GM23338 (cell line): ENCODE measurements around the gene NCK2. TPM values are rescaled to one million over a fixed set of nuclear protein-coding genes. Genes with fewer than 3 reads are reported as not detected.

ENCODE experiments used
- ATAC-seq: fragments of 200-7000 bp; cut with Tn5 transposase; 3 replicates; pipeline ENCODE4 v1.9.1; 2020
- DNase-seq: peaks from one replicate; pipeline ENCODE4 v3.0.0-alpha.2; 2015; ENCODE audit warnings: low spot score
- H2AFZ ChIP-seq: fragments of 200-600 bp; sonication (generic); 2 replicates; pipeline ENCODE4 v1.8.0; 2016; ENCODE audit warnings: antibody characterized with exemption, mild to moderate bottlenecking, moderate library complexity
- H3F3A ChIP-seq: fragments of 200-600 bp; sonication (generic); replicated peaks from 2 replicates; pipeline ENCODE4 v1.8.0; 2017; ENCODE audit warnings: antibody characterized with exemption, mixed run types, low read depth
- H3K27ac ChIP-seq: fragments of 200-600 bp; sonication (generic); 2 replicates; pipeline ENCODE4 v1.6.1; 2016; ENCODE audit warnings: low read depth
- H3K27me3 ChIP-seq: fragments of 200-600 bp; sonication (generic); 2 replicates; pipeline ENCODE4 v1.8.0; 2016; ENCODE audit warnings: mild to moderate bottlenecking, mixed run types, moderate library complexity; ENCODE audit not compliant: insufficient read depth
- H3K36me3 ChIP-seq: fragments of 200-600 bp; sonication (generic); 2 replicates; pipeline ENCODE4 v1.8.0; 2016; ENCODE audit warnings: mild to moderate bottlenecking; ENCODE audit not compliant: insufficient read depth
- H3K4me1 ChIP-seq: fragments of 200-600 bp; sonication (generic); 2 replicates; pipeline ENCODE4 v1.8.0; 2016; ENCODE audit warnings: mild to moderate bottlenecking, moderate library complexity; ENCODE audit not compliant: insufficient read depth
- H3K4me2 ChIP-seq: fragments of 200-600 bp; sonication (generic); 2 replicates; pipeline ENCODE4 v1.7.1; 2017; ENCODE audit warnings: mixed run types
- H3K4me3 ChIP-seq: fragments of 200-600 bp; sonication (generic); 2 replicates; pipeline ENCODE4 v1.6.1; 2016; ENCODE audit warnings: mixed run types
- H3K79me2 ChIP-seq: fragments of 200-600 bp; sonication (generic); replicated peaks from 2 replicates; pipeline ENCODE4 v1.8.0; 2017; ENCODE audit warnings: mild to moderate bottlenecking; ENCODE audit not compliant: insufficient read depth
- H3K9me2 ChIP-seq: fragments of 200-600 bp; sonication (generic); 2 replicates; pipeline ENCODE4 v1.8.0; 2017; ENCODE audit not compliant: insufficient read depth
- H4K20me1 ChIP-seq: fragments of 200-600 bp; sonication (generic); replicated peaks from 2 replicates; pipeline ENCODE4 v1.8.0; 2017; ENCODE audit warnings: mild to moderate bottlenecking; ENCODE audit not compliant: insufficient read depth
- H3K27ac Mint-ChIP-seq: 2 replicates; pipeline ENCODE4 v1.8.0; 2020; ENCODE audit warnings: inconsistent platforms, mild to moderate bottlenecking, moderate library complexity, mixed read lengths
- H3K27me3 Mint-ChIP-seq: 3 replicates; pipeline ENCODE4 v1.8.0; 2022; ENCODE audit warnings: low read depth, mild to moderate bottlenecking, moderate library complexity, mixed read lengths, inconsistent platforms; ENCODE audit not compliant: insufficient read depth, poor library complexity
- H3K36me3 Mint-ChIP-seq: 3 replicates; pipeline ENCODE4 v1.8.0; 2021; ENCODE audit warnings: low read depth, mild to moderate bottlenecking, inconsistent platforms, moderate library complexity, mixed read lengths
- H3K4me1 Mint-ChIP-seq: 3 replicates; pipeline ENCODE4 v1.8.0; 2020; ENCODE audit warnings: mild to moderate bottlenecking, inconsistent platforms, mixed read lengths
- H3K4me3 Mint-ChIP-seq: 3 replicates; pipeline ENCODE4 v1.8.0; 2021; ENCODE audit warnings: moderate library complexity, mild to moderate bottlenecking, inconsistent platforms, mixed read lengths
- H3K9me3 Mint-ChIP-seq: 3 replicates; pipeline ENCODE4 v1.8.0; 2020; ENCODE audit warnings: moderate library complexity, mild to moderate bottlenecking, inconsistent platforms, mixed read lengths
- EZH2 ChIP-seq: fragments of 200-600 bp; sonication (generic); IDR thresholded peaks from one replicate; pipeline ENCODE4 v1.8.0; 2017; ENCODE audit warnings: antibody characterized with exemption, mild to moderate bottlenecking, low read depth; ENCODE audit not compliant: unreplicated experiment
- EZH2phosphoT487 ChIP-seq: fragments of 200-600 bp; sonication (generic); IDR thresholded peaks from one replicate; pipeline ENCODE4 v1.8.1; 2018; ENCODE audit warnings: antibody characterized with exemption; ENCODE audit not compliant: unreplicated experiment
- JUNB ChIP-seq: IDR thresholded peaks from one replicate; pipeline ENCODE4 v1.6.1; 2016; ENCODE audit warnings: antibody characterized with exemption; ENCODE audit not compliant: unreplicated experiment
- NANOG ChIP-seq: IDR thresholded peaks from 2 replicates; pipeline ENCODE4 v1.6.1; 2016; ENCODE audit warnings: antibody characterized with exemption, borderline replicate concordance
- POLR2AphosphoS5 ChIP-seq: IDR thresholded peaks from 2 replicates; pipeline ENCODE4 v1.6.1; 2016; ENCODE audit warnings: antibody characterized with exemption, low read depth
- ZNF114 ChIP-seq: fragments of 250-450 bp; sonication (Bioruptor Pico); IDR thresholded peaks from 2 replicates; pipeline ENCODE4 v1.5.0; 2020; ENCODE audit warnings: mild to moderate bottlenecking, moderate library complexity
- ZNF331 ChIP-seq: fragments of 250-450 bp; sonication (Bioruptor Pico); IDR thresholded peaks from 2 replicates; pipeline ENCODE4 v1.5.0; 2020; ENCODE audit warnings: low read depth, mild to moderate bottlenecking, moderate library complexity
- polyA plus RNA-seq: library from polyadenylated mRNA; unstranded; fragments of >200 nt; fragmentation: Nextera tagmentation; extraction: Ambion mirVana; gene quantifications from 2 replicates; pipeline ENCODE4 v1.2.1, GENCODE V29; 2016
- total RNA-seq: library from RNA; depleted of rRNA; stranded (reverse); fragments of >200 nt; shearing (Covaris generic); gene quantifications from 2 replicates; pipeline ENCODE4 v1.2.3, GENCODE V29; 2014
- TF ChIP-seq, protein P1 (sequence below): IDR thresholded peaks from 2 replicates; pipeline ENCODE4 v1.6.1; 2016; ENCODE audit warnings: antibody characterized with exemption
- TF ChIP-seq, protein P2 (sequence below): IDR thresholded peaks from one replicate; pipeline ENCODE4 v1.6.1; 2018; ENCODE audit warnings: antibody characterized with exemption; ENCODE audit not compliant: unreplicated experiment
- TF ChIP-seq, protein P3 (sequence below): fragments of 250-450 bp; sonication (Bioruptor Pico); IDR thresholded peaks from 2 replicates; pipeline ENCODE4 v1.5.0; 2020; ENCODE audit warnings: mild to moderate bottlenecking, moderate library complexity

NCK2 gene
- total and polyA plus RNA-seq, 2 experiments from 2014 or later, result 26.9 to 59.9 TPM

DNA sequence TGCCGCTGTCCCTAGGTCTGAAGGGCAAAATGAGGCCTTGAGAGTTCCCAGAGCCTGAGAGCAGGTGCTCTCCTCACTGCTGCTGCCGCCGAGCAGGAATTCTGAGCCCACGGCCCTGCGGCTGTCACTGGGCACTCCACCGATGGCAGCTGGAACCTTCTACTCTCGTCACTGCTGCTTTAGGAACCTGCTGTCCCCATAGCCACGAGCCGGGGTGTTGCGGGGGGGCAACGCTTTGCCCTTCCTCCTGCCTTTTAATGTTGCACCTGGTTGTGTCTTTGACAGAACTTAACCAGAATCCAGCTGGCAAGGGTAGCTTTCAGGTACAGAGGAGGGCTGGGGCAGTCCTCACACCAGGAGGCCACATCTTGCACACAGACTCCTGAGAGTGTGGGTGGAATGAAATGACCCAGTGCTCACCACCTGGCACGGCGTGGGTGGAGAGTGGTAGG is 32.3 kb downstream of the NCK2 start:
- Mint-ChIP-seq H3K36me3 (no peaks in the 10 kb centered on the region; the same call in 2 of the 3 replicates), H3K4me1 (peaks cover 82% of the 10 kb centered on the region), H3K4me3 (no peak overlapping the region), H3K27ac (no peak overlapping the region), H3K9me3 (no peaks in the 10 kb centered on the region; the same call in 2 of the 3 replicates), H3K27me3 (peaks cover 11% of the 10 kb centered on the region)
- no peak overlapping the region for H3K4me3 ChIP-seq
- peaks cover 98% of the 10 kb centered on the region for H3K79me2 ChIP-seq
- peaks cover 51% of the 10 kb centered on the region for H4K20me1 ChIP-seq
- peaks cover 27% of the 10 kb centered on the region for H3K4me1 ChIP-seq
- H2AFZ ChIP-seq, result no peak overlapping the region
- no peaks in the 10 kb centered on the region for H3F3A ChIP-seq
- no peaks in the 10 kb centered on the region for H3K9me2 ChIP-seq
- H3K27ac ChIP-seq, result no peak overlapping the region
- H3K27me3 ChIP-seq, result no peaks in the 10 kb centered on the region
- H3K36me3 ChIP-seq, result no peaks in the 10 kb centered on the region
- ATAC-seq (no peak), DNase-seq (no peak)
- TF ChIP-seq ZNF331 (no peak), ZNF114 (CRISPR knock-in tag) (no peak), EZH2phosphoT487 (no peak), POLR2AphosphoS5 (no peak), EZH2 (no peak)
- TF ChIP-seq, protein P1, sequence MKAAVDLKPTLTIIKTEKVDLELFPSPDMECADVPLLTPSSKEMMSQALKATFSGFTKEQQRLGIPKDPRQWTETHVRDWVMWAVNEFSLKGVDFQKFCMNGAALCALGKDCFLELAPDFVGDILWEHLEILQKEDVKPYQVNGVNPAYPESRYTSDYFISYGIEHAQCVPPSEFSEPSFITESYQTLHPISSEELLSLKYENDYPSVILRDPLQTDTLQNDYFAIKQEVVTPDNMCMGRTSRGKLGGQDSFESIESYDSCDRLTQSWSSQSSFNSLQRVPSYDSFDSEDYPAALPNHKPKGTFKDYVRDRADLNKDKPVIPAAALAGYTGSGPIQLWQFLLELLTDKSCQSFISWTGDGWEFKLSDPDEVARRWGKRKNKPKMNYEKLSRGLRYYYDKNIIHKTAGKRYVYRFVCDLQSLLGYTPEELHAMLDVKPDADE, result no peak
- H3K4me2 ChIP-seq, result no peak overlapping the region

DNA sequence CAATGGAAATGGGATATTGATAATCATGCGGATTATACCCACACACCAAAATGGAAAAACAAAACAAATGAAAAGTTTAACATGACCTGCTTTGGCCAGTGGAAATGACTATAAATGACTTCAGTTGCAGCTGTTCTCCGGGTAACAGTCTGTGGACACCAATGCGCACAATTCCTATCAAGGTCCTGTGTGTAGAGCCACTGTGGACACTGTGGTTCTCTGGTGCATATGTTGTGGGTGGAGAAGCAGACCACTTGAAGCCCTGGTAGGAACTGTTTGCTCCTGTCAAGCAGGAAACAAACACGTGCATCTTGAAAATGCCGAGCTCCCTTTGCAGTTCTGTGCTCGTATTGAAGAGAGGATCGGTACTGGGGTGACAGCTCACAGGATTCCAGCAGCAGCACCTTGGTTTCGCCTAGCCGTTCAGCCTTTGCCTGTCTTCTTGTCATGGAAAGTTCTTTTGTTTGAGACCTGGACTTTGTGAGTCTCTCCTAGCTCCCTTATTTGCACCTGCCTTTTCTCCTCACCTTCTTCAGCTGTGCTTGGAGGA is 32.9 kb downstream of the NCK2 start:
- no peaks in the 10 kb centered on the region for H3K9me2 ChIP-seq
- H4K20me1 ChIP-seq, result peaks cover 49% of the 10 kb centered on the region
- H2AFZ ChIP-seq, result no peak overlapping the region
- Mint-ChIP-seq H3K4me3 (no peak overlapping the region), H3K27ac (no peak overlapping the region), H3K9me3 (no peaks in the 10 kb centered on the region; the same call in 2 of the 3 replicates), H3K36me3 (no peaks in the 10 kb centered on the region; the same call in 2 of the 3 replicates), H3K27me3 (peaks cover 9% of the 10 kb centered on the region), H3K4me1 (peaks cover 82% of the 10 kb centered on the region)
- H3K27me3 ChIP-seq, result no peaks in the 10 kb centered on the region
- no peaks in the 10 kb centered on the region for H3F3A ChIP-seq
- H3K4me2 ChIP-seq, result no peak overlapping the region
- peaks cover 96% of the 10 kb centered on the region for H3K79me2 ChIP-seq
- no peak for DNase-seq
- ATAC-seq, result 0 out of 3 replicates have a peak, but pooled peaks have one; percentile 10
- H3K4me3 ChIP-seq, result no peak overlapping the region
- no peaks in the 10 kb centered on the region for H3K36me3 ChIP-seq
- no peak overlapping the region for H3K27ac ChIP-seq
- peaks cover 21% of the 10 kb centered on the region for H3K4me1 ChIP-seq
- TF ChIP-seq, protein P2, sequence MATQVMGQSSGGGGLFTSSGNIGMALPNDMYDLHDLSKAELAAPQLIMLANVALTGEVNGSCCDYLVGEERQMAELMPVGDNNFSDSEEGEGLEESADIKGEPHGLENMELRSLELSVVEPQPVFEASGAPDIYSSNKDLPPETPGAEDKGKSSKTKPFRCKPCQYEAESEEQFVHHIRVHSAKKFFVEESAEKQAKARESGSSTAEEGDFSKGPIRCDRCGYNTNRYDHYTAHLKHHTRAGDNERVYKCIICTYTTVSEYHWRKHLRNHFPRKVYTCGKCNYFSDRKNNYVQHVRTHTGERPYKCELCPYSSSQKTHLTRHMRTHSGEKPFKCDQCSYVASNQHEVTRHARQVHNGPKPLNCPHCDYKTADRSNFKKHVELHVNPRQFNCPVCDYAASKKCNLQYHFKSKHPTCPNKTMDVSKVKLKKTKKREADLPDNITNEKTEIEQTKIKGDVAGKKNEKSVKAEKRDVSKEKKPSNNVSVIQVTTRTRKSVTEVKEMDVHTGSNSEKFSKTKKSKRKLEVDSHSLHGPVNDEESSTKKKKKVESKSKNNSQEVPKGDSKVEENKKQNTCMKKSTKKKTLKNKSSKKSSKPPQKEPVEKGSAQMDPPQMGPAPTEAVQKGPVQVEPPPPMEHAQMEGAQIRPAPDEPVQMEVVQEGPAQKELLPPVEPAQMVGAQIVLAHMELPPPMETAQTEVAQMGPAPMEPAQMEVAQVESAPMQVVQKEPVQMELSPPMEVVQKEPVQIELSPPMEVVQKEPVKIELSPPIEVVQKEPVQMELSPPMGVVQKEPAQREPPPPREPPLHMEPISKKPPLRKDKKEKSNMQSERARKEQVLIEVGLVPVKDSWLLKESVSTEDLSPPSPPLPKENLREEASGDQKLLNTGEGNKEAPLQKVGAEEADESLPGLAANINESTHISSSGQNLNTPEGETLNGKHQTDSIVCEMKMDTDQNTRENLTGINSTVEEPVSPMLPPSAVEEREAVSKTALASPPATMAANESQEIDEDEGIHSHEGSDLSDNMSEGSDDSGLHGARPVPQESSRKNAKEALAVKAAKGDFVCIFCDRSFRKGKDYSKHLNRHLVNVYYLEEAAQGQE, result no peak
- TF ChIP-seq, protein P3, sequence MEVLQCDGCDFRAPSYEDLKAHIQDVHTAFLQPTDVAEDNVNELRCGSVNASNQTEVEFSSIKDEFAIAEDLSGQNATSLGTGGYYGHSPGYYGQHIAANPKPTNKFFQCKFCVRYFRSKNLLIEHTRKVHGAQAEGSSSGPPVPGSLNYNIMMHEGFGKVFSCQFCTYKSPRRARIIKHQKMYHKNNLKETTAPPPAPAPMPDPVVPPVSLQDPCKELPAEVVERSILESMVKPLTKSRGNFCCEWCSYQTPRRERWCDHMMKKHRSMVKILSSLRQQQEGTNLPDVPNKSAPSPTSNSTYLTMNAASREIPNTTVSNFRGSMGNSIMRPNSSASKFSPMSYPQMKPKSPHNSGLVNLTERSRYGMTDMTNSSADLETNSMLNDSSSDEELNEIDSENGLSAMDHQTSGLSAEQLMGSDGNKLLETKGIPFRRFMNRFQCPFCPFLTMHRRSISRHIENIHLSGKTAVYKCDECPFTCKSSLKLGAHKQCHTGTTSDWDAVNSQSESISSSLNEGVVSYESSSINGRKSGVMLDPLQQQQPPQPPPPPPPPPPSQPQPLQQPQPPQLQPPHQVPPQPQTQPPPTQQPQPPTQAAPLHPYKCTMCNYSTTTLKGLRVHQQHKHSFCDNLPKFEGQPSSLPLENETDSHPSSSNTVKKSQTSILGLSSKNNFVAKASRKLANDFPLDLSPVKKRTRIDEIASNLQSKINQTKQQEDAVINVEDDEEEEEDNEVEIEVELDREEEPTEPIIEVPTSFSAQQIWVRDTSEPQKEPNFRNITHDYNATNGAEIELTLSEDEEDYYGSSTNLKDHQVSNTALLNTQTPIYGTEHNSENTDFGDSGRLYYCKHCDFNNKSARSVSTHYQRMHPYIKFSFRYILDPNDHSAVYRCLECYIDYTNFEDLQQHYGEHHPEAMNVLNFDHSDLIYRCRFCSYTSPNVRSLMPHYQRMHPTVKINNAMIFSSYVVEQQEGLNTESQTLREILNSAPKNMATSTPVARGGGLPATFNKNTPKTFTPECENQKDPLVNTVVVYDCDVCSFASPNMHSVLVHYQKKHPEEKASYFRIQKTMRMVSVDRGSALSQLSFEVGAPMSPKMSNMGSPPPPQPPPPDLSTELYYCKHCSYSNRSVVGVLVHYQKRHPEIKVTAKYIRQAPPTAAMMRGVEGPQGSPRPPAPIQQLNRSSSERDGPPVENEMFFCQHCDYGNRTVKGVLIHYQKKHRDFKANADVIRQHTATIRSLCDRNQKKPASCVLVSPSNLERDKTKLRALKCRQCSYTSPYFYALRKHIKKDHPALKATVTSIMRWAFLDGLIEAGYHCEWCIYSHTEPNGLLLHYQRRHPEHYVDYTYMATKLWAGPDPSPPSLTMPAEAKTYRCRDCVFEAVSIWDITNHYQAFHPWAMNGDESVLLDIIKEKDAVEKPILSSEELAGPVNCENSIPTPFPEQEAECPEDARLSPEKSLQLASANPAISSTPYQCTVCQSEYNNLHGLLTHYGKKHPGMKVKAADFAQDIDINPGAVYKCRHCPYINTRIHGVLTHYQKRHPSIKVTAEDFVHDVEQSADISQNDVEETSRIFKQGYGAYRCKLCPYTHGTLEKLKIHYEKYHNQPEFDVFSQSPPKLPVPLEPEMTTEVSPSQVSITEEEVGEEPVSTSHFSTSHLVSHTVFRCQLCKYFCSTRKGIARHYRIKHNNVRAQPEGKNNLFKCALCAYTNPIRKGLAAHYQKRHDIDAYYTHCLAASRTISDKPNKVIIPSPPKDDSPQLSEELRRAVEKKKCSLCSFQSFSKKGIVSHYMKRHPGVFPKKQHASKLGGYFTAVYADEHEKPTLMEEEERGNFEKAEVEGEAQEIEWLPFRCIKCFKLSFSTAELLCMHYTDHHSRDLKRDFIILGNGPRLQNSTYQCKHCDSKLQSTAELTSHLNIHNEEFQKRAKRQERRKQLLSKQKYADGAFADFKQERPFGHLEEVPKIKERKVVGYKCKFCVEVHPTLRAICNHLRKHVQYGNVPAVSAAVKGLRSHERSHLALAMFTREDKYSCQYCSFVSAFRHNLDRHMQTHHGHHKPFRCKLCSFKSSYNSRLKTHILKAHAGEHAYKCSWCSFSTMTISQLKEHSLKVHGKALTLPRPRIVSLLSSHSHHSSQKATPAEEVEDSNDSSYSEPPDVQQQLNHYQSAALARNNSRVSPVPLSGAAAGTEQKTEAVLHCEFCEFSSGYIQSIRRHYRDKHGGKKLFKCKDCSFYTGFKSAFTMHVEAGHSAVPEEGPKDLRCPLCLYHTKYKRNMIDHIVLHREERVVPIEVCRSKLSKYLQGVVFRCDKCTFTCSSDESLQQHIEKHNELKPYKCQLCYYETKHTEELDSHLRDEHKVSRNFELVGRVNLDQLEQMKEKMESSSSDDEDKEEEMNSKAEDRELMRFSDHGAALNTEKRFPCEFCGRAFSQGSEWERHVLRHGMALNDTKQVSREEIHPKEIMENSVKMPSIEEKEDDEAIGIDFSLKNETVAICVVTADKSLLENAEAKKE (CRISPR knock-in tag), result no peak
- TF ChIP-seq EZH2 (no peak), JUNB (no peak), NANOG (no peak)
- TF ChIP-seq, protein P1, result no peak
